ENCODE results near the gene GRIK1. TPM values are rescaled to one million over a fixed set of nuclear protein-coding genes. Genes with fewer than 3 reads are reported as not detected.

The GRIK1 gene
- total RNA-seq, 1 donor from 2014 or later: 3.2 TPM

- intact Hi-C loops (cut with DNase I): no loop called here
- Histone ChIP-seq H3K4me1 (no peaks in the 10 kb centered on the region), H3K9me3 (no peaks in the 10 kb centered on the region), H3K27ac (no peak overlapping the region), H3K4me3 (no peak overlapping the region), H3K27me3 (no peaks in the 10 kb centered on the region), H3K36me3 (no peaks in the 10 kb centered on the region)
- TF ChIP-seq POLR2A (IDR thresholded peaks at IDR 0.05): no peak
- TF ChIP-seq POLR2AphosphoS5 (IDR thresholded peaks at IDR 0.05; ENCODE audit: insufficient read depth in 1 of 2, low read depth in 1 of 2): no peak
- no peak for TF ChIP-seq CTCF (IDR thresholded peaks at IDR 0.05)
- no peak for DNase-seq (ENCODE audit: extremely low spot score in 2 of 2)
These were observed 162.6 kb downstream of the GRIK1 start for GRCh38 chr21:29777160-29777559.

- no peak for DNase-seq (ENCODE audit: extremely low spot score in 2 of 2)
- H3K27me3 ChIP-seq: no peaks in the 10 kb centered on the region
- intact Hi-C loops (cut with DNase I): no loop called here
- no peak overlapping the region for H3K27ac ChIP-seq
- no peak for TF ChIP-seq POLR2AphosphoS5 (IDR thresholded peaks at IDR 0.05; ENCODE audit: insufficient read depth in 1 of 2, low read depth in 1 of 2)
- TF ChIP-seq POLR2A (IDR thresholded peaks at IDR 0.05): no peak
- TF ChIP-seq CTCF (IDR thresholded peaks at IDR 0.05): no peak
- no peaks in the 10 kb centered on the region for H3K36me3 ChIP-seq
- H3K4me3 ChIP-seq: no peak overlapping the region
- no peaks in the 10 kb centered on the region for H3K4me1 ChIP-seq
- H3K9me3 ChIP-seq: no peaks in the 10 kb centered on the region
These were observed 164.3 kb downstream of the GRIK1 start for GRCh38 chr21:29775462-29775861.

- intact Hi-C loops (cut with DNase I): no loop called here
- TF ChIP-seq POLR2A (IDR thresholded peaks at IDR 0.05) (no peak), POLR2AphosphoS5 (IDR thresholded peaks at IDR 0.05; ENCODE audit: insufficient read depth in 1 of 2, low read depth in 1 of 2) (no peak), CTCF (IDR thresholded peaks at IDR 0.05) (no peak)
- Histone ChIP-seq H3K27me3 (no peaks in the 10 kb centered on the region), H3K27ac (no peak overlapping the region), H3K36me3 (no peaks in the 10 kb centered on the region), H3K4me1 (no peaks in the 10 kb centered on the region), H3K9me3 (no peaks in the 10 kb centered on the region), H3K4me3 (no peak overlapping the region)
- DNase-seq (ENCODE audit: extremely low spot score in 2 of 2): no peak
These were observed 168.2 kb downstream of the GRIK1 start for GRCh38 chr21:29771491-29772066.

GRCh38 chr21:29763674-29764073 is 176.1 kb downstream of the GRIK1 start:
- H3K9me3 ChIP-seq: no peaks in the 10 kb centered on the region
- DNase-seq (ENCODE audit: extremely low spot score in 2 of 2): no peak
- no peak overlapping the region for H3K4me3 ChIP-seq
- H3K27me3 ChIP-seq: no peaks in the 10 kb centered on the region
- intact Hi-C loops (cut with DNase I): no loop called here
- TF ChIP-seq CTCF (IDR thresholded peaks at IDR 0.05): no peak
- no peak for TF ChIP-seq POLR2A (IDR thresholded peaks at IDR 0.05)
- no peak for TF ChIP-seq POLR2AphosphoS5 (IDR thresholded peaks at IDR 0.05; ENCODE audit: insufficient read depth in 1 of 2, low read depth in 1 of 2)
- no peaks in the 10 kb centered on the region for H3K36me3 ChIP-seq
- H3K27ac ChIP-seq: no peak overlapping the region
- H3K4me1 ChIP-seq: no peaks in the 10 kb centered on the region

DNA sequence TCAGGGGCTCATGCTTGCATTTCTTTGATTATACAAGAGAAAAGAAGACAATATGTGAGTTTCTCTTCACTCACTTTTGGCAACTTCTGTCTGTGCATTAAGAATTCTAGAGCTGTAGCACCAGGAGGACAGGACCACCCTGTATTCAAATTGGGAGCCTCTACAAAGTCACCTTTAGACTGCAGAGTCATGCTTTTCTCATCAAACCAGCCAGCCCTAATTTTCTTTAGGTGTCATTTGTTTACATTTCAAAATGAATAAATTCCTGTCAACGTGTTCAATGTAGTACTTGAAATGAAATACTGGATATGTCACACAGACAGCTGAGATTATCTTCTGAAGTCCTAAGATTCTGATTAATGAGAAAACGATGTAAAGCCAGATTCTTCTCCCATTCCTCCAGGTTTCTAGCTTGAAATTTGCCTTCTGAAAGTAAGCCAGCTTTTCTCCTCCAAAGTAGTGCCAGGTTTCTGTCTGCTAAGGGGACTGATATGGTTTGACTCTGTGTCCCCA is 177.2 kb downstream of the GRIK1 start:
- DNase-seq (ENCODE audit: extremely low spot score in 2 of 2): no peak
- TF ChIP-seq CTCF (IDR thresholded peaks at IDR 0.05) (no peak), POLR2A (IDR thresholded peaks at IDR 0.05) (no peak), POLR2AphosphoS5 (IDR thresholded peaks at IDR 0.05; ENCODE audit: insufficient read depth in 1 of 2, low read depth in 1 of 2) (no peak)
- no peaks in the 10 kb centered on the region for H3K27me3 ChIP-seq
- no peaks in the 10 kb centered on the region for H3K36me3 ChIP-seq
- no peak overlapping the region for H3K27ac ChIP-seq
- H3K9me3 ChIP-seq: no peaks in the 10 kb centered on the region
- H3K4me3 ChIP-seq: no peak overlapping the region
- intact Hi-C loops (cut with DNase I): no loop called here
- H3K4me1 ChIP-seq: no peaks in the 10 kb centered on the region

All from vagina (tissue), 2 donors.